ENCODE data around the gene DNER. TPM values are rescaled to one million over a fixed set of nuclear protein-coding genes. Genes with fewer than 3 reads are reported as not detected.
A peak's percentile ranks its signal among the peaks of the same experiment; 100 is the strongest.
"Not testable (repeated sequence)": the region's sequence is repeated elsewhere in the genome, so short reads cannot be mapped to it uniquely, and the experiment has no call there.

DNER gene, protein sequence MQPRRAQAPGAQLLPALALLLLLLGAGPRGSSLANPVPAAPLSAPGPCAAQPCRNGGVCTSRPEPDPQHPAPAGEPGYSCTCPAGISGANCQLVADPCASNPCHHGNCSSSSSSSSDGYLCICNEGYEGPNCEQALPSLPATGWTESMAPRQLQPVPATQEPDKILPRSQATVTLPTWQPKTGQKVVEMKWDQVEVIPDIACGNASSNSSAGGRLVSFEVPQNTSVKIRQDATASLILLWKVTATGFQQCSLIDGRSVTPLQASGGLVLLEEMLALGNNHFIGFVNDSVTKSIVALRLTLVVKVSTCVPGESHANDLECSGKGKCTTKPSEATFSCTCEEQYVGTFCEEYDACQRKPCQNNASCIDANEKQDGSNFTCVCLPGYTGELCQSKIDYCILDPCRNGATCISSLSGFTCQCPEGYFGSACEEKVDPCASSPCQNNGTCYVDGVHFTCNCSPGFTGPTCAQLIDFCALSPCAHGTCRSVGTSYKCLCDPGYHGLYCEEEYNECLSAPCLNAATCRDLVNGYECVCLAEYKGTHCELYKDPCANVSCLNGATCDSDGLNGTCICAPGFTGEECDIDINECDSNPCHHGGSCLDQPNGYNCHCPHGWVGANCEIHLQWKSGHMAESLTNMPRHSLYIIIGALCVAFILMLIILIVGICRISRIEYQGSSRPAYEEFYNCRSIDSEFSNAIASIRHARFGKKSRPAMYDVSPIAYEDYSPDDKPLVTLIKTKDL
- not detected in 2 replicates for total RNA-seq (2014; rRNA removed; shearing (Covaris generic); ENCODE audit: low replicate concordance)

- H2AFZ ChIP-seq (ENCODE audit: low read length): peak within 1 kb of the TSS; percentile 17; the same call in 1 of the 2 replicates
- peak; percentile 79 for DNase-seq
- H3K27me3 ChIP-seq (ENCODE audit: low read length): 0 out of 2 replicates have a peak, but pooled peaks cover 2% of the 10 kb centered on the region
- no peaks in the 10 kb centered on the region for H3K9me3 ChIP-seq (ENCODE audit: low read length)
- H3K27ac ChIP-seq (ENCODE audit: low read length): no peak within 1 kb of the TSS
- no peaks in the 10 kb centered on the region for H3K9me2 ChIP-seq (replicated peaks; ENCODE audit: insufficient read depth, low read length)
- peak within 1 kb of the TSS; percentile 32; the same call in 1 of the 2 replicates for H3K9ac ChIP-seq (ENCODE audit: low read length)
- H3K79me2 ChIP-seq (ENCODE audit: low read length): no peaks in the 10 kb centered on the region
- H3K4me3 ChIP-seq (ENCODE audit: low read length): peak within 1 kb of the TSS; percentile 66
- H4K20me1 ChIP-seq (ENCODE audit: insufficient read depth, low read depth, low read length): no peaks in the 10 kb centered on the region
- H3K36me3 ChIP-seq (ENCODE audit: insufficient read depth, low read length): no peaks in the 10 kb centered on the region
- peak within 1 kb of the TSS; percentile 68 for H3K4me2 ChIP-seq (ENCODE audit: low read depth, low read length, poor library complexity, severe bottlenecking)
- H3K4me1 ChIP-seq (ENCODE audit: low read length): peaks cover 16% of the 10 kb centered on the region
Observed at GRCh38 chr2:229714080-229714735, at the start of gene DNER. DNER (minus strand) TSS chr2:229714555; CDS start chr2:229714423, 132 bp downstream.

GRCh38 chr2:229761663-229762062, 47.3 kb upstream of the DNER start:
- Histone ChIP-seq H3K4me1 (ENCODE audit: low read length) (no peaks in the 10 kb centered on the region), H3K9me2 (replicated peaks; ENCODE audit: insufficient read depth, low read length) (peaks cover 6% of the 10 kb centered on the region; the same call in 1 of the 2 replicates), H3K9me3 (ENCODE audit: low read length) (no peaks in the 10 kb centered on the region), H3K27me3 (ENCODE audit: low read length) (no peaks in the 10 kb centered on the region), H3K4me2 (ENCODE audit: low read depth, low read length, poor library complexity, severe bottlenecking) (no peak overlapping the region), H3K79me2 (ENCODE audit: low read length) (no peaks in the 10 kb centered on the region), H2AFZ (ENCODE audit: low read length) (no peak overlapping the region), H3K27ac (ENCODE audit: low read length) (no peak overlapping the region), H3K9ac (ENCODE audit: low read length) (no peak overlapping the region), H4K20me1 (ENCODE audit: insufficient read depth, low read depth, low read length) (no peaks in the 10 kb centered on the region), H3K4me3 (ENCODE audit: low read length) (no peak overlapping the region), H3K36me3 (ENCODE audit: insufficient read depth, low read length) (peaks cover 28% of the 10 kb centered on the region)
- DNase-seq: no peak

GRCh38 chr2:229757462-229757861, 43.1 kb upstream of the DNER start:
- H3K9ac ChIP-seq (ENCODE audit: low read length); H3K4me3 ChIP-seq (ENCODE audit: low read length); H3K4me2 ChIP-seq (ENCODE audit: low read depth, low read length, poor library complexity, severe bottlenecking); H3K36me3 ChIP-seq (ENCODE audit: insufficient read depth, low read length); DNase-seq; H3K9me2 ChIP-seq (replicated peaks; ENCODE audit: insufficient read depth, low read length); H2AFZ ChIP-seq (ENCODE audit: low read length); H3K27me3 ChIP-seq (ENCODE audit: low read length); H3K4me1 ChIP-seq (ENCODE audit: low read length); H4K20me1 ChIP-seq (ENCODE audit: insufficient read depth, low read depth, low read length); H3K27ac ChIP-seq (ENCODE audit: low read length); H3K9me3 ChIP-seq (ENCODE audit: low read length); H3K79me2 ChIP-seq (ENCODE audit: low read length): not testable (repeated sequence)

- H3K27me3 ChIP-seq (ENCODE audit: low read length): no peaks in the 10 kb centered on the region
- H3K9me3 ChIP-seq (ENCODE audit: low read length): no peaks in the 10 kb centered on the region
- H3K9me2 ChIP-seq (replicated peaks; ENCODE audit: insufficient read depth, low read length): no peaks in the 10 kb centered on the region
- no peaks in the 10 kb centered on the region for H4K20me1 ChIP-seq (ENCODE audit: insufficient read depth, low read depth, low read length)
- H3K9ac ChIP-seq (ENCODE audit: low read length): no peak overlapping the region
- no peak overlapping the region for H3K27ac ChIP-seq (ENCODE audit: low read length)
- H3K36me3 ChIP-seq (ENCODE audit: insufficient read depth, low read length): no peaks in the 10 kb centered on the region; the same call in 1 of the 2 replicates
- no peak overlapping the region for H3K4me2 ChIP-seq (ENCODE audit: low read depth, low read length, poor library complexity, severe bottlenecking)
- DNase-seq: no peak
- H3K4me1 ChIP-seq (ENCODE audit: low read length): no peaks in the 10 kb centered on the region
- no peak overlapping the region for H2AFZ ChIP-seq (ENCODE audit: low read length)
- no peaks in the 10 kb centered on the region for H3K79me2 ChIP-seq (ENCODE audit: low read length)
- H3K4me3 ChIP-seq (ENCODE audit: low read length): no peak overlapping the region
Observed at GRCh38 chr2:229752970-229753729, 38.8 kb upstream of the DNER start.

DNA sequence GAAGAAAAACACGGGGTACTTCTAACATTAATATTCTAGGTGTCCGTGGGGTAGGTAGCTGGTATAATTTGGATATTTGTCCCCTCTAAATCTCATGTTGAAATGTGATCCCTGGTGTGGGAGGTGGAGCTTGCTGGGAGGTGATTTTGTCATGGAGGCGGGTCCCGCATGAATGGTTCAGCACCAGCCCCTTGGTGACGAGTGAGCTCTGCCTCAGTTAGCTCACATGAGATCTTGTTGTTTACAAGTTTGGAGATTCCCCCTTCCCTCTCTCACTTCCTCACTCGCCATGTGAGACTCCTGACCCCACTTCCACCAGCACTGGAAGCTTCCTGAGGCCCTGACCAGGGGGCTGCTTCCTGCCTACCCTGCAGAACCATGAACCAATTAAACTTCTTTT, 35.4 kb upstream of the DNER start:
- Histone ChIP-seq H3K27me3 (ENCODE audit: low read length) (no peaks in the 10 kb centered on the region), H2AFZ (ENCODE audit: low read length) (0 out of 2 replicates have a peak overlapping the region, but pooled peaks have one; percentile 25), H3K9me2 (replicated peaks; ENCODE audit: insufficient read depth, low read length) (no peaks in the 10 kb centered on the region), H4K20me1 (ENCODE audit: insufficient read depth, low read depth, low read length) (no peaks in the 10 kb centered on the region), H3K27ac (ENCODE audit: low read length) (no peak overlapping the region), H3K36me3 (ENCODE audit: insufficient read depth, low read length) (no peaks in the 10 kb centered on the region), H3K9ac (ENCODE audit: low read length) (no peak overlapping the region), H3K9me3 (ENCODE audit: low read length) (no peaks in the 10 kb centered on the region), H3K4me2 (ENCODE audit: low read depth, low read length, poor library complexity, severe bottlenecking) (no peak overlapping the region), H3K79me2 (ENCODE audit: low read length) (no peaks in the 10 kb centered on the region), H3K4me1 (ENCODE audit: low read length) (no peaks in the 10 kb centered on the region), H3K4me3 (ENCODE audit: low read length) (no peak overlapping the region)
- DNase-seq: no peak

DNA sequence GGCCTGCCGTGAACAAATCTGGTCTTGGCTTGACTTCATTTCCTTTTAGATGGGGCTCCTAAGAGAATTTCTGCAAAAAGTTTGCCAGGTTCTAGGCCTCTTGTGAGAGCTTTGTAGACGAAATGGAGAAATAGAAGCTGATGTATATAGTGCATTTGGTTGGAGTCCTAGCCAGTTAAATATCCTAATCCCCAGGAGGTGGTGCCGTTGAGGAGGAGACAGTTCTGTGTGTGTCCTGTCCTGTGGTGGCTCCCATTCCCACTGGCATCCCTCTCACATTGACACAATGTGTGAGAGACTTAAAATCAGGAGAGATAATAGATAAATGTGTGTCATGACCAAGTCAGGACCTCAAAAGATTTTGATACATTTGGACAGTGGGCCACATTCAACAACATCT, 34.6 kb upstream of the DNER start:
- Histone ChIP-seq H3K79me2 (ENCODE audit: low read length) (no peaks in the 10 kb centered on the region), H3K27me3 (ENCODE audit: low read length) (no peaks in the 10 kb centered on the region), H2AFZ (ENCODE audit: low read length) (no peak overlapping the region), H3K36me3 (ENCODE audit: insufficient read depth, low read length) (no peaks in the 10 kb centered on the region; the same call in 1 of the 2 replicates), H3K4me2 (ENCODE audit: low read depth, low read length, poor library complexity, severe bottlenecking) (no peak overlapping the region), H4K20me1 (ENCODE audit: insufficient read depth, low read depth, low read length) (no peaks in the 10 kb centered on the region), H3K4me1 (ENCODE audit: low read length) (no peaks in the 10 kb centered on the region), H3K9me2 (replicated peaks; ENCODE audit: insufficient read depth, low read length) (no peaks in the 10 kb centered on the region), H3K27ac (ENCODE audit: low read length) (no peak overlapping the region), H3K4me3 (ENCODE audit: low read length) (no peak overlapping the region), H3K9ac (ENCODE audit: low read length) (no peak overlapping the region), H3K9me3 (ENCODE audit: low read length) (0 out of 2 replicates have a peak, but pooled peaks cover 3% of the 10 kb centered on the region)
- DNase-seq: no peak

GRCh38 chr2:229742691-229743090, 28.3 kb upstream of the DNER start:
- not testable (repeated sequence) for H3K27me3 ChIP-seq (ENCODE audit: low read length); H2AFZ ChIP-seq (ENCODE audit: low read length); H3K9me2 ChIP-seq (replicated peaks; ENCODE audit: insufficient read depth, low read length); H4K20me1 ChIP-seq (ENCODE audit: insufficient read depth, low read depth, low read length); H3K79me2 ChIP-seq (ENCODE audit: low read length); H3K9ac ChIP-seq (ENCODE audit: low read length); H3K4me1 ChIP-seq (ENCODE audit: low read length); H3K4me2 ChIP-seq (ENCODE audit: low read depth, low read length, poor library complexity, severe bottlenecking); DNase-seq; H3K9me3 ChIP-seq (ENCODE audit: low read length); H3K36me3 ChIP-seq (ENCODE audit: insufficient read depth, low read length); H3K27ac ChIP-seq (ENCODE audit: low read length); H3K4me3 ChIP-seq (ENCODE audit: low read length)

Data from Karpas-422 (cell line).